Astrocyte of the cerebellum (primary cell): ENCODE measurements around the gene NID2.

Experiments
- DNase-seq: peaks from one replicate; pipeline ENCODE4 v3.0.0-alpha.2; 2011; ENCODE audit warnings: low read depth
- H3K4me3 ChIP-seq: 2 replicates; pipeline ENCODE4 v1.5.1; 2011; ENCODE audit warnings: mild to moderate bottlenecking, low read depth, low read length, moderate library complexity
- in situ Hi-C: cut with HindIII; loops from 2 replicates; pipeline ENCODE4 v1.10.0; 2017; ENCODE audit warnings: low sequenced_read_pairs
- TF ChIP-seq, protein P1 (sequence below): IDR thresholded peaks from 2 replicates; pipeline ENCODE4 v1.5.1; 2012; ENCODE audit warnings: low read length, low read depth, moderate library complexity, mild to moderate bottlenecking; ENCODE audit errors: missing control alignments

The NID2 gene

GRCh38 chr14:52032204-52032801, 36.6 kb downstream of the NID2 start:
- no peak overlapping the region for H3K4me3 ChIP-seq
- TF ChIP-seq, protein P1, sequence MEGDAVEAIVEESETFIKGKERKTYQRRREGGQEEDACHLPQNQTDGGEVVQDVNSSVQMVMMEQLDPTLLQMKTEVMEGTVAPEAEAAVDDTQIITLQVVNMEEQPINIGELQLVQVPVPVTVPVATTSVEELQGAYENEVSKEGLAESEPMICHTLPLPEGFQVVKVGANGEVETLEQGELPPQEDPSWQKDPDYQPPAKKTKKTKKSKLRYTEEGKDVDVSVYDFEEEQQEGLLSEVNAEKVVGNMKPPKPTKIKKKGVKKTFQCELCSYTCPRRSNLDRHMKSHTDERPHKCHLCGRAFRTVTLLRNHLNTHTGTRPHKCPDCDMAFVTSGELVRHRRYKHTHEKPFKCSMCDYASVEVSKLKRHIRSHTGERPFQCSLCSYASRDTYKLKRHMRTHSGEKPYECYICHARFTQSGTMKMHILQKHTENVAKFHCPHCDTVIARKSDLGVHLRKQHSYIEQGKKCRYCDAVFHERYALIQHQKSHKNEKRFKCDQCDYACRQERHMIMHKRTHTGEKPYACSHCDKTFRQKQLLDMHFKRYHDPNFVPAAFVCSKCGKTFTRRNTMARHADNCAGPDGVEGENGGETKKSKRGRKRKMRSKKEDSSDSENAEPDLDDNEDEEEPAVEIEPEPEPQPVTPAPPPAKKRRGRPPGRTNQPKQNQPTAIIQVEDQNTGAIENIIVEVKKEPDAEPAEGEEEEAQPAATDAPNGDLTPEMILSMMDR: no peak
- in situ Hi-C loops: no loop called here

DNA sequence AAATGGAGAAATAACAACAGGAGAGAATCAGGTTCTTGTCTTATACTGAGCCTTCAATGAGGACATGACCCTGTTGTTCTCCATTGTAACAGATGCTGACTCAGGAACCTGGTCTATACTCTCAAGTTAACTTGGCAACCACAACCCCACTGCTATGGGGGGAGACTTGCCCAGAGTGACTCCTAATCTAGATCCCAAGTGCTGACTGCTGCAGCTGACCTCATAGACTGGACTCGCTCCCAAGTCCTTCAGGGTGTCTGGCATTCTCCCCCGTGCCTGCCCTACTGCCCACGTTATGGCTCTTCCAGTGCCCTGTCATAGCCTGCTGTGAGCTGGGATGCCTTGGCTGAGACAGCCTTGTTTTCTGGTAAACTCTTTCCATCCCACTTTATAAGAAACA, 37.1 kb downstream of the NID2 start:
- H3K4me3 ChIP-seq: no peak overlapping the region
- in situ Hi-C loops: no loop called here
- DNase-seq: peak; percentile 92
- TF ChIP-seq, protein P1: no peak

More at GRCh38 chr14:52032204-52032801, 36.6 kb downstream of the NID2 start:
- peak; percentile 77 for DNase-seq

- DNase-seq: no peak
- TF ChIP-seq, protein P1: no peak
- no peak overlapping the region for H3K4me3 ChIP-seq
- in situ Hi-C loops: no loop called here
These were observed 39.0 kb downstream of the NID2 start for GRCh38 chr14:52029881-52030280.

DNA sequence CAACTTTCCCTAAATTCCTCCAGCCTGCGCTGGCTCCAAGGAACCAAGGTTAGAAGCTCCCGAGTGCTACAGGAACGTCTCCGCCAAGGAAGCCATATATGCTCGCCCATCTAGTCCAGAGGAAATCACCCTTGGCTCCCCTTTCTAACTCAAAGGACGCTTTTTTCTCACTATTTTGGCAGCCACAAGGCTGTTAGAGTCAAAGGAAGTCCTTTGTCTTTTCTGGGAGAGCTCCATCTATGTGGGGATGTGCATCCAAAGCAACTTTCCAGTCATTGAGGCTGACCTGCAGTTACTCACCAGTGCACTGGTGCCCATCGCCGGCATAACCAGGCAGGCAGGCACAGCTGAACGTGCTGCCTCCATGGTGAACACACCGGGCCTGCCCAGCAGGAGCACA, 42.0 kb downstream of the NID2 start:
- in situ Hi-C loops: no loop called here
- no peak overlapping the region for H3K4me3 ChIP-seq
- TF ChIP-seq, protein P1: no peak
- DNase-seq: no peak

GRCh38 chr14:52026017-52026660, 42.7 kb downstream of the NID2 start:
- H3K4me3 ChIP-seq: no peak overlapping the region
- TF ChIP-seq, protein P1: no peak
- in situ Hi-C loops: no loop called here
- no peak for DNase-seq

- in situ Hi-C loops: no loop called here
- DNase-seq: peak; percentile 81
- H3K4me3 ChIP-seq: no peak overlapping the region
- TF ChIP-seq, protein P1: no peak
These were observed 43.5 kb downstream of the NID2 start for GRCh38 chr14:52025310-52025709.
